ENCODE results near the gene FBXO28.

FBXO28 gene

GRCh38 chr1:224157316-224157715 is 43.4 kb downstream of the FBXO28 start:
- no peak overlapping the region for H3K9ac ChIP-seq (ENCODE audit: low read depth, low read length)
- 95% methylated on average over 11 of the region's 11 CpGs for WGBS
- H3K36me3 ChIP-seq (ENCODE audit: insufficient read depth, low read length) = peaks cover 80% of the 10 kb centered on the region

GRCh38 chr1:224159541-224159940 is 45.6 kb downstream of the FBXO28 start:
- Histone ChIP-seq H3K27ac (ENCODE audit: low read depth, low read length) (no peak overlapping the region), H3K9me3 (ENCODE audit: insufficient read depth, low read depth, low read length) (no peaks in the 10 kb centered on the region), H3K4me1 (ENCODE audit: insufficient read depth, low read length) (peaks cover 6% of the 10 kb centered on the region), H3K27me3 (ENCODE audit: insufficient read depth, low read length) (no peaks in the 10 kb centered on the region), H3K36me3 (ENCODE audit: insufficient read depth, low read length) (peaks cover 67% of the 10 kb centered on the region), H3K4me3 (ENCODE audit: low read length) (no peak overlapping the region), H3K9ac (ENCODE audit: low read depth, low read length) (no peak overlapping the region)
- WGBS = 76% methylated on average over 6 of the region's 6 CpGs

More at GRCh38 chr1:224157316-224157715, 43.4 kb downstream of the FBXO28 start:
- Histone ChIP-seq H3K4me1 (ENCODE audit: insufficient read depth, low read length) (no peaks in the 10 kb centered on the region), H3K4me3 (ENCODE audit: low read length) (no peak overlapping the region), H3K27ac (ENCODE audit: low read depth, low read length) (no peak overlapping the region), H3K9me3 (ENCODE audit: insufficient read depth, low read depth, low read length) (no peaks in the 10 kb centered on the region), H3K27me3 (ENCODE audit: insufficient read depth, low read length) (no peaks in the 10 kb centered on the region)

GRCh38 chr1:224160171-224160682 is 46.3 kb downstream of the FBXO28 start:
- Histone ChIP-seq H3K27me3 (ENCODE audit: insufficient read depth, low read length) (no peaks in the 10 kb centered on the region), H3K9ac (ENCODE audit: low read depth, low read length) (no peak overlapping the region), H3K27ac (ENCODE audit: low read depth, low read length) (no peak overlapping the region), H3K36me3 (ENCODE audit: insufficient read depth, low read length) (peaks cover 66% of the 10 kb centered on the region), H3K4me3 (ENCODE audit: low read length) (no peak overlapping the region), H3K9me3 (ENCODE audit: insufficient read depth, low read depth, low read length) (no peaks in the 10 kb centered on the region), H3K4me1 (ENCODE audit: insufficient read depth, low read length) (peaks cover 8% of the 10 kb centered on the region)
- WGBS = 97% methylated on average over 9 of the region's 9 CpGs

GRCh38 chr1:224162768-224163167 is 48.9 kb downstream of the FBXO28 start:
- no peaks in the 10 kb centered on the region for H3K9me3 ChIP-seq (ENCODE audit: insufficient read depth, low read depth, low read length)
- H3K4me1 ChIP-seq (ENCODE audit: insufficient read depth, low read length) = peaks cover 8% of the 10 kb centered on the region
- no peaks in the 10 kb centered on the region for H3K27me3 ChIP-seq (ENCODE audit: insufficient read depth, low read length)
- H3K9ac ChIP-seq (ENCODE audit: low read depth, low read length) = no peak overlapping the region
- no peak overlapping the region; the same call in 1 of the 2 replicates for H3K27ac ChIP-seq (ENCODE audit: low read depth, low read length)
- WGBS = 97% methylated on average over 8 of the region's 8 CpGs
- H3K4me3 ChIP-seq (ENCODE audit: low read length) = no peak overlapping the region
- H3K36me3 ChIP-seq (ENCODE audit: insufficient read depth, low read length) = peaks cover 44% of the 10 kb centered on the region

- Histone ChIP-seq H3K9ac (ENCODE audit: low read depth, low read length) (no peak overlapping the region), H3K4me1 (ENCODE audit: insufficient read depth, low read length) (peaks cover 8% of the 10 kb centered on the region), H3K27me3 (ENCODE audit: insufficient read depth, low read length) (no peaks in the 10 kb centered on the region), H3K9me3 (ENCODE audit: insufficient read depth, low read depth, low read length) (no peaks in the 10 kb centered on the region), H3K27ac (ENCODE audit: low read depth, low read length) (peak overlapping the region; percentile 35; the same call in 1 of the 2 replicates), H3K4me3 (ENCODE audit: low read length) (no peak overlapping the region), H3K36me3 (ENCODE audit: insufficient read depth, low read length) (peaks cover 38% of the 10 kb centered on the region)
- WGBS = 100% methylated on average over 1 of the region's 2 CpGs
Observed at GRCh38 chr1:224163311-224163710, 49.4 kb downstream of the FBXO28 start.

- 96% methylated on average over 5 of the region's 5 CpGs for WGBS
- Histone ChIP-seq H3K9ac (ENCODE audit: low read depth, low read length) (no peak overlapping the region), H3K4me3 (ENCODE audit: low read length) (no peak overlapping the region), H3K36me3 (ENCODE audit: insufficient read depth, low read length) (no peaks in the 10 kb centered on the region), H3K27ac (ENCODE audit: low read depth, low read length) (no peak overlapping the region), H3K9me3 (ENCODE audit: insufficient read depth, low read depth, low read length) (peaks cover 4% of the 10 kb centered on the region; the same call in 1 of the 2 replicates), H3K27me3 (ENCODE audit: insufficient read depth, low read length) (no peaks in the 10 kb centered on the region), H3K4me1 (ENCODE audit: insufficient read depth, low read length) (peaks cover 21% of the 10 kb centered on the region)
Observed at GRCh38 chr1:224168859-224169380, 55.0 kb downstream of the FBXO28 start.

- peaks cover 13% of the 10 kb centered on the region; the same call in 1 of the 2 replicates for H3K4me1 ChIP-seq (ENCODE audit: insufficient read depth, low read length)
- peaks cover 4% of the 10 kb centered on the region; the same call in 1 of the 2 replicates for H3K9me3 ChIP-seq (ENCODE audit: insufficient read depth, low read depth, low read length)
- no peak overlapping the region for H3K4me3 ChIP-seq (ENCODE audit: low read length)
- H3K36me3 ChIP-seq (ENCODE audit: insufficient read depth, low read length) = no peaks in the 10 kb centered on the region
- no peak overlapping the region; the same call in 1 of the 2 replicates for H3K27ac ChIP-seq (ENCODE audit: low read depth, low read length)
- peak overlapping the region; percentile 31; the same call in 1 of the 2 replicates for H3K9ac ChIP-seq (ENCODE audit: low read depth, low read length)
- H3K27me3 ChIP-seq (ENCODE audit: insufficient read depth, low read length) = no peaks in the 10 kb centered on the region
- WGBS = 90% methylated on average over 4 of the region's 4 CpGs
Observed at GRCh38 chr1:224169718-224170270, 55.9 kb downstream of the FBXO28 start.

- Histone ChIP-seq H3K9me3 (ENCODE audit: insufficient read depth, low read depth, low read length) (peaks cover 4% of the 10 kb centered on the region; the same call in 1 of the 2 replicates), H3K36me3 (ENCODE audit: insufficient read depth, low read length) (no peaks in the 10 kb centered on the region), H3K4me1 (ENCODE audit: insufficient read depth, low read length) (peaks cover 13% of the 10 kb centered on the region; the same call in 1 of the 2 replicates), H3K9ac (ENCODE audit: low read depth, low read length) (no peak overlapping the region), H3K27me3 (ENCODE audit: insufficient read depth, low read length) (no peaks in the 10 kb centered on the region), H3K4me3 (ENCODE audit: low read length) (no peak overlapping the region), H3K27ac (ENCODE audit: low read depth, low read length) (peak overlapping the region; percentile 30; the same call in 1 of the 2 replicates)
- 86% methylated on average over 4 of the region's 4 CpGs for WGBS
Observed at GRCh38 chr1:224170343-224170742, 56.4 kb downstream of the FBXO28 start.

- 87% methylated on average over 9 of the region's 9 CpGs for WGBS
- no peak overlapping the region for H3K4me3 ChIP-seq (ENCODE audit: low read length)
- peaks cover 4% of the 10 kb centered on the region; the same call in 1 of the 2 replicates for H3K9me3 ChIP-seq (ENCODE audit: insufficient read depth, low read depth, low read length)
- H3K27me3 ChIP-seq (ENCODE audit: insufficient read depth, low read length) = no peaks in the 10 kb centered on the region
- no peak overlapping the region for H3K27ac ChIP-seq (ENCODE audit: low read depth, low read length)
- H3K36me3 ChIP-seq (ENCODE audit: insufficient read depth, low read length) = no peaks in the 10 kb centered on the region
- H3K9ac ChIP-seq (ENCODE audit: low read depth, low read length) = no peak overlapping the region
- H3K4me1 ChIP-seq (ENCODE audit: insufficient read depth, low read length) = peaks cover 13% of the 10 kb centered on the region; the same call in 1 of the 2 replicates
Observed at GRCh38 chr1:224170748-224171478, 57.0 kb downstream of the FBXO28 start.

GRCh38 chr1:224172229-224172628 is 58.3 kb downstream of the FBXO28 start:
- Histone ChIP-seq H3K4me3 (ENCODE audit: low read length) (no peak overlapping the region), H3K9ac (ENCODE audit: low read depth, low read length) (no peak overlapping the region), H3K4me1 (ENCODE audit: insufficient read depth, low read length) (peaks cover 13% of the 10 kb centered on the region; the same call in 1 of the 2 replicates), H3K36me3 (ENCODE audit: insufficient read depth, low read length) (no peaks in the 10 kb centered on the region), H3K27ac (ENCODE audit: low read depth, low read length) (no peak overlapping the region), H3K27me3 (ENCODE audit: insufficient read depth, low read length) (no peaks in the 10 kb centered on the region), H3K9me3 (ENCODE audit: insufficient read depth, low read depth, low read length) (peaks cover 4% of the 10 kb centered on the region; the same call in 1 of the 2 replicates)
- WGBS = 91% methylated on average over 3 of the region's 3 CpGs

- H3K9ac ChIP-seq (ENCODE audit: low read depth, low read length) = no peak overlapping the region
- no peaks in the 10 kb centered on the region for H3K27me3 ChIP-seq (ENCODE audit: insufficient read depth, low read length)
- no peak overlapping the region for H3K4me3 ChIP-seq (ENCODE audit: low read length)
- no peaks in the 10 kb centered on the region for H3K36me3 ChIP-seq (ENCODE audit: insufficient read depth, low read length)
- peaks cover 4% of the 10 kb centered on the region; the same call in 1 of the 2 replicates for H3K9me3 ChIP-seq (ENCODE audit: insufficient read depth, low read depth, low read length)
- no peak overlapping the region for H3K27ac ChIP-seq (ENCODE audit: low read depth, low read length)
- 95% methylated on average over 5 of the region's 5 CpGs for WGBS
- H3K4me1 ChIP-seq (ENCODE audit: insufficient read depth, low read length) = peaks cover 13% of the 10 kb centered on the region; the same call in 1 of the 2 replicates
Observed at GRCh38 chr1:224173523-224173922, 59.6 kb downstream of the FBXO28 start.
